ENCODE data around the gene ANKRD55.
"Not testable (repeated sequence)": the region's sequence is repeated elsewhere in the genome, so short reads cannot be mapped to it uniquely, and the experiment has no call there.

Gene ANKRD55

DNA sequence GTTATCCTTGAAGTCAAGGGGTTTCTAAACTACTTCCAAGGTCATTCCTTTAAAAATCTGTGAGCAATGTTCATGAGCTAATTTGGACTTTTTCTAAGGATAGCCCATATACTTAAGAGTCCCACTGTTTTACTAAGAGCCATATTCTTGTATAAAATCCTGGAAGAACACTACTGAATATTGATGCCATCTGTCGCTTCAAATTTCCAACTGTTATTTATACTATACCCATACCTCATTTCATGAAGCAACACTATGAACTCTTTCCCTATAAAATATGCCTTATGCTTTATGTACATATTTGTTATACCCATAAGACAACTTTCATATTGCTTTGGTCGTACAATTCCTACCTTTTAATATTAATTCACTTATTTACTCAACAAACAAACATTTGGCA is 12.4 kb upstream of the ANKRD55 start:
- no peaks in the 10 kb centered on the region for H3K27me3 ChIP-seq (replicated peaks; ENCODE audit: insufficient read depth, low read length)
- no peaks in the 10 kb centered on the region for H3K9me2 ChIP-seq (replicated peaks; ENCODE audit: insufficient read depth, low read length)
- no peaks in the 10 kb centered on the region for H3K79me2 ChIP-seq (ENCODE audit: low read length)
- H3K9me3 ChIP-seq (replicated peaks; ENCODE audit: insufficient read depth, low read length), result no peaks in the 10 kb centered on the region
- no peak overlapping the region for H3K9ac ChIP-seq (ENCODE audit: low read length)
- H3K4me2 ChIP-seq (ENCODE audit: low read depth, low read length), result no peak overlapping the region
- H3K4me1 ChIP-seq (ENCODE audit: low read length), result no peaks in the 10 kb centered on the region
- no peaks in the 10 kb centered on the region for H3K36me3 ChIP-seq (replicated peaks; ENCODE audit: insufficient read depth, low read length)
- no peaks in the 10 kb centered on the region for H3F3A ChIP-seq (ENCODE audit: insufficient read depth, low read length)
- no peak for DNase-seq
- no peak overlapping the region for H3K4me3 ChIP-seq (ENCODE audit: low read length)
- no peak for TF ChIP-seq EZH2phosphoT487 (IDR thresholded peaks at IDR 0.05; ENCODE audit: low read length)
- TF ChIP-seq EZH2 (optimal IDR thresholded peaks at IDR 0.05; ENCODE audit: low read depth, low read length), result no peak
- TF ChIP-seq, protein P1, sequence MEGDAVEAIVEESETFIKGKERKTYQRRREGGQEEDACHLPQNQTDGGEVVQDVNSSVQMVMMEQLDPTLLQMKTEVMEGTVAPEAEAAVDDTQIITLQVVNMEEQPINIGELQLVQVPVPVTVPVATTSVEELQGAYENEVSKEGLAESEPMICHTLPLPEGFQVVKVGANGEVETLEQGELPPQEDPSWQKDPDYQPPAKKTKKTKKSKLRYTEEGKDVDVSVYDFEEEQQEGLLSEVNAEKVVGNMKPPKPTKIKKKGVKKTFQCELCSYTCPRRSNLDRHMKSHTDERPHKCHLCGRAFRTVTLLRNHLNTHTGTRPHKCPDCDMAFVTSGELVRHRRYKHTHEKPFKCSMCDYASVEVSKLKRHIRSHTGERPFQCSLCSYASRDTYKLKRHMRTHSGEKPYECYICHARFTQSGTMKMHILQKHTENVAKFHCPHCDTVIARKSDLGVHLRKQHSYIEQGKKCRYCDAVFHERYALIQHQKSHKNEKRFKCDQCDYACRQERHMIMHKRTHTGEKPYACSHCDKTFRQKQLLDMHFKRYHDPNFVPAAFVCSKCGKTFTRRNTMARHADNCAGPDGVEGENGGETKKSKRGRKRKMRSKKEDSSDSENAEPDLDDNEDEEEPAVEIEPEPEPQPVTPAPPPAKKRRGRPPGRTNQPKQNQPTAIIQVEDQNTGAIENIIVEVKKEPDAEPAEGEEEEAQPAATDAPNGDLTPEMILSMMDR (IDR thresholded peaks at IDR 0.05; ENCODE audit: low read length), result no peak
- no peak overlapping the region for H2AFZ ChIP-seq (ENCODE audit: low read length)
- no peak overlapping the region for H3K27ac ChIP-seq (ENCODE audit: low read length)
- no peaks in the 10 kb centered on the region for H4K20me1 ChIP-seq (ENCODE audit: insufficient read depth, low read length)

DNA sequence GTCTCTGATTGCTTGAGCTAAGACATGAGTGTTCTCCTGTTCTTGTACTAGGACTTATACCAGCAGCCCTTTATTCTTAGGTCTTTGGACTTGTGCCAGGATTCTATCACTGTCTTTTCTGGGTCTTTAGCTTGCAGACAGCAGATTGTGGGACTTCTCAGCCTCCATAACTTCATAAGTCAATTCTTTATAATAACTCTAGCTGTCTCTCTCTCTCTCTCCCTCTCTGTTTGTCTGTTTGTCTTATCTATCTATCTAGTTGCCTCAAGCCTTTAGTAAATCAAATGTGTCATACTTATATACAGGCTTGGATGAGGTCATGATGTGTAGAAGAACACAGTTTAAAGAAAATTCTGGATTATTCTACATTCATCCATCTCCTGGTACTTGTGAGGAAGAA is 11.5 kb upstream of the ANKRD55 start:
- Histone ChIP-seq H3K36me3 (replicated peaks; ENCODE audit: insufficient read depth, low read length) (no peaks in the 10 kb centered on the region), H3K9me2 (replicated peaks; ENCODE audit: insufficient read depth, low read length) (no peaks in the 10 kb centered on the region), H3K4me1 (ENCODE audit: low read length) (no peaks in the 10 kb centered on the region), H3K4me2 (ENCODE audit: low read depth, low read length) (no peak overlapping the region), H3K79me2 (ENCODE audit: low read length) (no peaks in the 10 kb centered on the region), H3K27ac (ENCODE audit: low read length) (no peak overlapping the region), H3F3A (ENCODE audit: insufficient read depth, low read length) (no peaks in the 10 kb centered on the region), H4K20me1 (ENCODE audit: insufficient read depth, low read length) (no peaks in the 10 kb centered on the region), H3K27me3 (replicated peaks; ENCODE audit: insufficient read depth, low read length) (no peaks in the 10 kb centered on the region), H3K4me3 (ENCODE audit: low read length) (no peak overlapping the region), H3K9me3 (replicated peaks; ENCODE audit: insufficient read depth, low read length) (no peaks in the 10 kb centered on the region), H2AFZ (ENCODE audit: low read length) (no peak overlapping the region), H3K9ac (ENCODE audit: low read length) (no peak overlapping the region)
- no peak for DNase-seq
- TF ChIP-seq EZH2phosphoT487 (IDR thresholded peaks at IDR 0.05; ENCODE audit: low read length) (no peak), EZH2 (optimal IDR thresholded peaks at IDR 0.05; ENCODE audit: low read depth, low read length) (no peak)

DNA sequence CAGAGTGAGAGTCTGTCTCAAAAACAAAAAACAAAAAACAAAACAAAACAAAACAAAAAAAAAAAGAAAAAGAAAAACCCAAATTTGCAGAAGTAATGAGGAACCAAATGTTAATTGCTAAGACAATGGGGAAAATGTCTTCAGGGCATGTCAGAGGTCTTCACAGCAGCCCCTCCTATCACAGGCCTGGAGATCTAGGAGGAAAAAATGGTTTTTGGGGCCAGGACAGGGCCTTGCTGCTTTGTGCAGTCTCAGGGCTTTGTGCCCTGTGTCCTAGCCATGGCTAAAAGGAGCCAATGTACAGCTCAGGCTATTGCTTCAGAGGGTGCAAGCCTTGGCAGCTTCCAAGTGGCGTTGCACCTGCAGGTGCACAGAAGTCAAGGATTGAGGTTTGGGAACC is 9.1 kb upstream of the ANKRD55 start:
- not testable (repeated sequence) for H3K79me2 ChIP-seq (ENCODE audit: low read length); H3K9me2 ChIP-seq (replicated peaks; ENCODE audit: insufficient read depth, low read length); H3K27ac ChIP-seq (ENCODE audit: low read length); H3K4me2 ChIP-seq (ENCODE audit: low read depth, low read length); H3K9me3 ChIP-seq (replicated peaks; ENCODE audit: insufficient read depth, low read length); H3K27me3 ChIP-seq (replicated peaks; ENCODE audit: insufficient read depth, low read length); H3K4me3 ChIP-seq (ENCODE audit: low read length); H3K9ac ChIP-seq (ENCODE audit: low read length); H3F3A ChIP-seq (ENCODE audit: insufficient read depth, low read length); H4K20me1 ChIP-seq (ENCODE audit: insufficient read depth, low read length); H3K4me1 ChIP-seq (ENCODE audit: low read length); H3K36me3 ChIP-seq (replicated peaks; ENCODE audit: insufficient read depth, low read length); H2AFZ ChIP-seq (ENCODE audit: low read length); DNase-seq

DNA sequence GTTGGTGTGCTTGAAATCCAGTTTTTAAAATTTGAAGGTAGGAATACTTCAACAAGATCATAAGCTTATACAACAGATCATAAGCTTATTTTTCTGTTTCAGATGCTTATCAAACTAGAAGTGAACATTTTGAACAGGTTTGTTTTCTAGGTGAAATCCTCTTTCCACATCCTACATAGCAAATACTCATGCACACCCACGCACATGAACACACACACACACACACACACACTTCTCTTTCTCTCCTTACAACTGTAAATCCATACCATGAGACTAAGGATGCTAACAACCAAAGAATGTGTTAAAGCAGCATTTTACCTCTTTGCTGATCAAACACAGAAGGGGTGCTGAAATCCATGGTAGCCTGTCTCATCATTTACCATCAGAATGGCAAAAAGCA is 592 bp downstream of the ANKRD55 start:
- no peaks in the 10 kb centered on the region for H4K20me1 ChIP-seq (ENCODE audit: insufficient read depth, low read length)
- H3K4me1 ChIP-seq (ENCODE audit: low read length), result no peaks in the 10 kb centered on the region
- no peaks in the 10 kb centered on the region for H3K79me2 ChIP-seq (ENCODE audit: low read length)
- H3K27me3 ChIP-seq (replicated peaks; ENCODE audit: insufficient read depth, low read length), result no peaks in the 10 kb centered on the region
- H3K27ac ChIP-seq (ENCODE audit: low read length), result no peak overlapping the region
- no peak for DNase-seq
- no peaks in the 10 kb centered on the region for H3F3A ChIP-seq (ENCODE audit: insufficient read depth, low read length)
- no peaks in the 10 kb centered on the region for H3K9me3 ChIP-seq (replicated peaks; ENCODE audit: insufficient read depth, low read length)
- H3K36me3 ChIP-seq (replicated peaks; ENCODE audit: insufficient read depth, low read length), result no peaks in the 10 kb centered on the region
- H3K9me2 ChIP-seq (replicated peaks; ENCODE audit: insufficient read depth, low read length), result no peaks in the 10 kb centered on the region
- H2AFZ ChIP-seq (ENCODE audit: low read length), result no peak overlapping the region
- H3K9ac ChIP-seq (ENCODE audit: low read length), result no peak overlapping the region
- no peak overlapping the region for H3K4me3 ChIP-seq (ENCODE audit: low read length)
- H3K4me2 ChIP-seq (ENCODE audit: low read depth, low read length), result no peak overlapping the region
- TF ChIP-seq, protein P1 (IDR thresholded peaks at IDR 0.05; ENCODE audit: low read length), result no peak
- TF ChIP-seq EZH2 (optimal IDR thresholded peaks at IDR 0.05; ENCODE audit: low read depth, low read length), result no peak
- TF ChIP-seq EZH2phosphoT487 (IDR thresholded peaks at IDR 0.05; ENCODE audit: low read length), result no peak
